GM12874 (cell line): ENCODE data around the gene WFIKKN1.

Experiments used
- TF ChIP-seq, protein P1 (sequence below): IDR thresholded peaks from 2 replicates; pipeline ENCODE4 v1.5.1; 2011; ENCODE audit warnings: low read depth, mild to moderate bottlenecking, control low read depth, low read length, moderate library complexity; ENCODE audit not compliant: insufficient read depth

Gene WFIKKN1

DNA sequence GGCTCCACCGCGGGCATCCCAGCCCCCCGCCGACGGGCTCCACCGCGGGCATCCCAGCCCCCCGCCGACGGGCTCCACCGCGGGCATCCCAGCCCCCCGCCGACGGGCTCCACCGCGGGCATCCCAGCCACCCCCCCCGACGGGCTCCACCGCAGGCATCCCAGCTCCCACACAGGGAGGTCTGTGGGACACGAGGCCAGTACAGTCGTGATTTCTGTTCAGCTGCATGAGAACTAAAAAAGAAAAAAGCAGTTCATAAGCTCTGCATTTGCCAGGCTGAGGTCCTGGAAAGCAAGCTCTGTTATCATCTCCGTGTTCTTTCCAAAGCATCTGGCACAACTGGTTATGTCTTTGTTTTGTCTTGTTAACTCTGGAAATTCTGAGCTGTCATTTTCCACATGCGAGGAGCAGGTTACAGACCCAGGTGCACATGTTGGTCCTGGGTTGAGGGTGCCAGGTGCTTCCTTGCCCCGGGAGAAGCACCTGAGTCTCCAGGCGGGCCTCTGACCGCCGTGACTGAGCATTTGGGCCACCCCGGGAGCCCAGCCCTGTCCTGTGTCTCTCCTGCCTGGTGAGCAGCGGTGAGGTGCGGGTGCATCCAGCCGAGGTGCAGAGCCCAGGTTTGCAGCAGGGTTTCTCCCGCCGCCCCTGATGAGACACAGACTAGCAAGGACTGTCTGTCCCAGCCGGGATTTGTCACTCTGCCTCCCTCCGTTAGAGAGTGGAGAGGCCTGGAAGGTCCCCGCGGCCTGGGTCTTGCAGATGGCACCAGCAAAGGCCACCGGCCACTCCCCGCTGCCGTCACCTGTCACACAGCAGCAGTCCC is 9.9 kb upstream of the WFIKKN1 start:
- TF ChIP-seq, protein P1, sequence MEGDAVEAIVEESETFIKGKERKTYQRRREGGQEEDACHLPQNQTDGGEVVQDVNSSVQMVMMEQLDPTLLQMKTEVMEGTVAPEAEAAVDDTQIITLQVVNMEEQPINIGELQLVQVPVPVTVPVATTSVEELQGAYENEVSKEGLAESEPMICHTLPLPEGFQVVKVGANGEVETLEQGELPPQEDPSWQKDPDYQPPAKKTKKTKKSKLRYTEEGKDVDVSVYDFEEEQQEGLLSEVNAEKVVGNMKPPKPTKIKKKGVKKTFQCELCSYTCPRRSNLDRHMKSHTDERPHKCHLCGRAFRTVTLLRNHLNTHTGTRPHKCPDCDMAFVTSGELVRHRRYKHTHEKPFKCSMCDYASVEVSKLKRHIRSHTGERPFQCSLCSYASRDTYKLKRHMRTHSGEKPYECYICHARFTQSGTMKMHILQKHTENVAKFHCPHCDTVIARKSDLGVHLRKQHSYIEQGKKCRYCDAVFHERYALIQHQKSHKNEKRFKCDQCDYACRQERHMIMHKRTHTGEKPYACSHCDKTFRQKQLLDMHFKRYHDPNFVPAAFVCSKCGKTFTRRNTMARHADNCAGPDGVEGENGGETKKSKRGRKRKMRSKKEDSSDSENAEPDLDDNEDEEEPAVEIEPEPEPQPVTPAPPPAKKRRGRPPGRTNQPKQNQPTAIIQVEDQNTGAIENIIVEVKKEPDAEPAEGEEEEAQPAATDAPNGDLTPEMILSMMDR = no peak

DNA sequence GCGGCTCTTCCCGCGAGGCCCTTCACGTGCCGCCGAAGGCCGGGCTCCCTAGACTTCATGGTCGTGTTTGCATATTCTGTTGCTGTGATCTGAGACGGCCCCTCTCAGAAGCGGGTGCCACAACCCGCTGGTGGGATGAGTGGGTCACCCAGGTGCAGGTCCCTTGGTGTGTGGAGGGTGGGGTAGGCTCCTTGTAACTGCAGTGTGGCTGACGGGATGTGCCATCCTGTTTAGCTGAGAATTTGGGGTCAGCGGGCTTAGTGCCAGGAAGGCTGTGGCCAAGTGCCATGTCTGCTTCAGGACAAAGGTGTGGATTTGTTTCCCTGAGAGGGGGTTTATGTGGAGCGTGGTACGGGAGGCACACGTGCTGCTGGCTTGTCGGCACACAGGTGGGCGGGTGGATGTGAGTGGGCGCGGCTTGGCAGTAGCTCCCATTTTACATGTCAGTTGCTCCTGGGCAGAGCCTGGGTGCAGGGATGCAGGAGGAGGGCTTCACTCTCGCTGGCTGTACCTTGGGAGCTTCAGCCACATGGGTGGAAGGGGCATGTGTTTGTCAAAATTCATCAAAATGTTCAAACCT is 9.2 kb upstream of the WFIKKN1 start:
- TF ChIP-seq, protein P1 = no peak

DNA sequence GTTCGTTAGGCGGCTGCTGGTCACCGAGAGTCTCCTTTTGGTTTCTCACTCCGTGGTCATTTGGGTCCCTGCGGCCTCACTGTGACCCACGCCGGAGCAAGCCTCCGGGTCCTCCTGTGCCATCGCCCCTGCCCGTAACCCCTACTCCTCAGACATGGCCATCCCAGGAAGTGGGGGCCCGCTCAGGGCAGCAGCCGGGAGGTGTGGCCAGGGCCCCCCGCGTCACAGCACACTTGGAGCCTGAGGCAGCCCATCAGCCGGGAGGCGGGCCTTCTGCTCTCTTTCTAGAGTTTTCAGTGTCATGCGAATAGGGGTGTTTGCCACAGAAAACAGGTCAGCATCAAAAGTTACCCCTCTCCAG is 7.9 kb upstream of the WFIKKN1 start:
- TF ChIP-seq, protein P1 = no peak

DNA sequence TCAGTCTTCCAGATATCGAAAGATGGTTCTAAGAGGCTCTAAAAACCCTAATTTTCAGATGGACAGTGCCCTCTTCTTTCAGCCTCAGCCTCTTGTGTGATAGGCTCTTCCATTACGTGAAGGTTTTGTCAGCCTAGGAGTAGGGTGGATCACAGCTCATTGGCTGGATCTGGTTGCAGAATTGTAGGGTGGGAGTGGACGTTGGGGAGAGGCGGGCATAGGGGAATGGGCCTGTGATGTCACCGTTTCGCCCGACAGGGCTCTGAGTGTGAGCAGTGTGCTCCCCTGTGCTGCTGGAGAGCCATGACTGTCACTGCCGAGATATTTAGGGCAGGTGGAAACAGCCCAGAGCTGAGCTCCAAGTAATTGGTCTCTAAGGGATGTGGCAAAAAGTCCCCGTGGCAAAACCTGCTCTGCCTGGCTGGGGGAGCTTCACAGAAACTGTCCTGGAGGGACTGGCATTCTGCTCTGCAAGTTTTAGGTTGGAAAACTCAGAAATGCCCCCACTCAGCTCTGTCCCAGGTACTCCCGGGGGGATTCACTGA is 6.2 kb upstream of the WFIKKN1 start:
- TF ChIP-seq, protein P1 = no peak

DNA sequence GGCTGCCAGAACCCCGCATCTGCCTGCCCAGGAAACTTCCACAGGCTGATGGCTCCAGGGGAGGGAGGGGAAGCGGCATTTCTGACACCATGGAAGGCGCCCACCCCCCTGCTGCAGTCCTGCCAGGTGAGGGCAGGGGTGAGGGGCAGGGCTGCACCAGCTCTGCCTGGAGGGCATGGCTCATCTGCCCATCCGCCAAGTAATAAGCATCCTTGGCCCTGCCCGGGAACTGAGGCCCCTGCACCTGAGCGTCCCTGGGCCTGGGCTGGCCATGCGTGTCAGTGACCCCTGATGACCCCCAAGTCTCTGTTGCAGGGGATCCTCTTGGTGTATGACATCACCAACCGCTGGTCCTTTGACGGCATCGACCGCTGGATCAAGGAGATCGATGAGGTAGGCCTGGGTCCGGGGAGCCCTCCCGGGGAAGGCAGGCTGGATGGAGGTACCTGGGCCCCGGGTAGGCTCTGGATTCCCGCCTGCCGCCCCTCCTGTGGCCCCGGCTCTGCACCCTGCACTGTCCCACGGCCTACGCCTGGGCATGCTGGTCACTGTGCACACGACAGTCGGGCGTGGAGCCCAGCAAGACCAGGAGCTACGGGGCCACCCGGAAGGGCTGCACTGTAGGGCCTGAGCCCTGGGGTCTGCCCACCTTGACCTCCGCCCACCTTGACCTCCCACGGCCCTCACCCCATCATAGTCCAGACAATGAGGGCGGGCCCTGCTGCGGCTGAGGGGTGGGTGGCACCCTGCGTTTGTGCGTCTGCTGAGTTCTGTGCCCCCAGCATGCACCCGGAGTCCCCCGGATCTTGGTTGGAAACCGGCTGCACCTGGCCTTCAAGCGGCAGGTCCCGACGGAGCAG is 5.4 kb upstream of the WFIKKN1 start:
- TF ChIP-seq, protein P1 = no peak

DNA sequence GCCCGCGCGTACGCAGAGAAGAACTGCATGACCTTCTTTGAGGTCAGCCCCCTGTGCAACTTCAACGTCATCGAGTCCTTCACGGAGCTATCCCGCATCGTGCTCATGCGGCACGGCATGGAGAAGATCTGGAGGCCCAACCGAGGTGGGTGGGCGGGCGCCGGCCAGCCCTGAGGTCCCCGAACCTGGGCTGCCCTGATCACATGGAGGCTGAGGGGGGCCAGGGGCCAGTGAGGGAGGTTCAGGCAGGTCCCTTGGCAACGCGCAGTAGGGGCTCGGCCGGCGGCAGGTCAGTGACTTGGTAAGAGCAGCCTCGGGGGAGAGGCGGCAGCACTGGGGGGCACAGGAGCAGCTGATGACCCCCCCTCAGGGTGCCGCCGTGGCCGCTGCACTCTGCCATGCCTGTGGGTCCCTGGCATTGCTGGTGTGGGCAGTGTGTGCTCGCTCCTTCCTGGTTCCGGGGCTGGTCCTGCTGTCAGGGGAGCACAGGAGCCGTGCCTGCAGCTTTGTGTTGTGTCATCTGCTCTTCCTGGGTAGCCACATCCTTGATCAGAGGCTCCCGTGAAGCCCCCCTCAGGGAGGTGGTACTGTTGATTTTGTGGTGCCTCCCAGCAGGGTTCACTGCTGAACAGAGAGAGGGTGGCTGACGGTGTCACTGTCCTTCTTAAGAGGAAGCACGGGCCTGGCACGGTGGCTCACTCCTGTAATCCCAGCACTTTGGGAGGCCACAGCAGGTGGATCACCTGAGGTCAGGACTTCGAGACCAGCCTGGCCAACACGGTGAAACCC is 4.6 kb upstream of the WFIKKN1 start:
- TF ChIP-seq, protein P1 = no peak
